DMS79 (cell line): ENCODE data around the gene COPZ2.
"Not testable (repeated sequence)": the region's sequence is repeated elsewhere in the genome, so short reads cannot be mapped to it uniquely, and the experiment has no call there.

ENCODE experiments used
- DNase-seq: peaks from one replicate; lab custom pipeline; 2025; lab: John Stamatoyannopoulos, UW

Gene COPZ2

DNA sequence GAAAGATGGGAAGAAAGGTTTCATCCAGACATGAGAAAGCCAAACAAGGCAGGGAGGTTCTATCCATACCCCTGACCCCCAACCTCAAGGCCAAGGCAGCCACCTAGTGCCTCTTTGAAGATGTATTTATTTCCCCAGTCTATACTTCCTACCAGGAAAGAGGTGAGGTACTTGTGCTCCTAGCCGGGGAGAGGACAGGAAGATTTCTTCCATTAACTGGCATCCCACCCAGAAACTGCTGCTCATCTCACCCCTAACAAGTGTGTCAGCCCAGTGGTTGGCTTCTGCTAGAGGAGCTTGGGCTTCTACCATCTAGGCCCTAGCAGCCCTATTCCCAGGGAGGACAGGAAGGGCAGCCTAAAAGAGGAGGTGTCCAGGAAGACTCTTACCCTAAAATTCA, 8.9 kb downstream of the COPZ2 start:
- DNase-seq: no peak

DNA sequence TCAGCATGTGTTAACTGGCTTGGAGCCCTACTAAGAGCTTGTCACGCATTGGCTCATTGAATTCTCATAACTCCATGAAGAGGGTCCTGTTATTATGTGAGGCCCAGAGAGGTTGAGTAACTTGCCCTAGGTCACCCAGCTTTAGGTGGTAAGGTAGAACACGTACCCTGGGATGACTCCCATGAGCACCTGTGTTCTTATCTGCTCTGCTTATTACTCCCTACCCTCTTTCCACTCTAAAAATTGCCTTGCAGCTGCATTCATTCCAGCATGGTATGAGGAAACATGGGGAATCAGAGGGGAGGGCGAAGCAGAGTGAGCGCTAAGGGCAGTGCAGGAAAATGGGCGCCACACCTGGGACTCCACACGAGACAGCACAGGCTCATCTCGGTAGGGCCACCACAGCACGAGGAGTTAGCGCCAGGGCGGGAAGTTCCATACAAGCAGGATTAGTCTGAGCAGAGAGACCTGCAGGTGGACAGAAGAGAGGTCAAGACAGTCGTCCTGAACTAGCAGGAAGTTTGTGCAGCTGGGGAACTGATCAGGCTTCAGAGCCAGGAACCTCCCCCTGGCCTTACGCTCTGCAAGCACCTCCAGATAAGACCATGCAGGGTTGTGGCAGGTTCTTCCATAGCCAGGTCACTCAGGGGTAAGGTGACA, 10.1 kb downstream of the COPZ2 start:
- no peak for DNase-seq

DNA sequence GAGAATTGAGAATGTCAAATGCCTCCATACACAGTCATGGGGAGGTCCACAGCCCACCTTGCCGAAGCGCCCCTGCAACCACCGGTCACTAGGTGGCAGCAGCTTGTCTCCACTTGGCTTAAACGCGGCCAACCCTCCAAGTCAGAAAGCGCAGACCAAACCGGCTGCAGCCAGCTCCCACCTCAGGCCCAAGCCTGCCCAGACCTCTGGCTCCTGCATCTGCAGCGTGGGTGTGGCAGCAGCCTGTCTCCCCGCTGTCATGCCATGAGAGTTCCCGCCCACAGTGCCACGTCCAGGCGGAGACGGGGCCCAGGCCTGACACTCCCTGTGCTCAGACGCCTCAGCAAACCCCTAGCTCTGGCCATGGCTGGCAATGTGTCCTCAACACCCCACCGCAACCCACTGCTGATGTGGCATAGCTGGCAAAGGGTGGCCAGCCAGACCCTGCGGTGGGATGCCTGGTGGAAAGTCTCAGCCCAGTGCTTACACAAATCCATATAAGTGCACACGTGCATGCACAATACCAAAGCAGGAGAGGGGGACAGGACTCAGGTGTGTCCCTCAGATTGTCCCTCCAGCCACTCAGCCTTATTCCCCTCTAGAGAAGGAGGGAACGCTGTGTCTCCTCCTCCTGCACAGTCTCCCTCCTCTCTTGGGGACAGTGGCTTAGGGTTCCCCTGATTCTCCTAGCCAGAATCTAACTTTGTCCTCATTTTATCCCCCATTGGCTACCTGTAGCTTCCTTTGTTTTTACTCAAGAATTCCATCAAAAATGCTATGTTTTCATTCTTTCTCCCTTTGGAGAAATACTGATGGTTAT, 10.9 kb downstream of the COPZ2 start:
- DNase-seq: peak; percentile 88

DNA sequence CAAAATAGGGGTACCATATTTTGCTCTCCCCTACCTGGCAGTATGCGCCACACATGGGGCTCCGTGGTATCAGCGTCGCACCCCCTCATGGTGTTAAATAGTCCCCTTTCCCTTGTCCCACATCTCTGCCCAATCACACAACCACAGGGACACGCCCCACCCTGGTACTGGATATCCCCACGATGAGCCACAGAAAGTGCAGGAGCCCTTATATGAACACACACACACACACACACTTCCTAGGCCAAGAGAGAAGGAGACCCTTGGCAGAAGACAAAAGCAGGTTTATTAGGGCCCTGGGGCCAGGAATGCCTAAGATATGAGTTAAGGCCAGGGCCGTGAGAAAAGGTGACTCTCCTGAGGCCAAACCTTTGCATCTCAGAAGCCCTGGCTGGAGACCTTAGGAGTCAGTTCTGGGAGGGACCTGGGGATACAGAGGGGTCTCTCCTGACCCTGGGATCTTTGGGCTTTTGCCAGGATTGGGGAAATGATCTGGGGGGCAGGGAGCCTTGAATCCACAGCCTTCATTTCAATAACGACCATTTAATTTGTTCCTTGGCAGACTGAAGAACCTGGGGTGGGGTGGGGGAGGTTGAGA, 11.6 kb downstream of the COPZ2 start:
- no peak for DNase-seq

DNA sequence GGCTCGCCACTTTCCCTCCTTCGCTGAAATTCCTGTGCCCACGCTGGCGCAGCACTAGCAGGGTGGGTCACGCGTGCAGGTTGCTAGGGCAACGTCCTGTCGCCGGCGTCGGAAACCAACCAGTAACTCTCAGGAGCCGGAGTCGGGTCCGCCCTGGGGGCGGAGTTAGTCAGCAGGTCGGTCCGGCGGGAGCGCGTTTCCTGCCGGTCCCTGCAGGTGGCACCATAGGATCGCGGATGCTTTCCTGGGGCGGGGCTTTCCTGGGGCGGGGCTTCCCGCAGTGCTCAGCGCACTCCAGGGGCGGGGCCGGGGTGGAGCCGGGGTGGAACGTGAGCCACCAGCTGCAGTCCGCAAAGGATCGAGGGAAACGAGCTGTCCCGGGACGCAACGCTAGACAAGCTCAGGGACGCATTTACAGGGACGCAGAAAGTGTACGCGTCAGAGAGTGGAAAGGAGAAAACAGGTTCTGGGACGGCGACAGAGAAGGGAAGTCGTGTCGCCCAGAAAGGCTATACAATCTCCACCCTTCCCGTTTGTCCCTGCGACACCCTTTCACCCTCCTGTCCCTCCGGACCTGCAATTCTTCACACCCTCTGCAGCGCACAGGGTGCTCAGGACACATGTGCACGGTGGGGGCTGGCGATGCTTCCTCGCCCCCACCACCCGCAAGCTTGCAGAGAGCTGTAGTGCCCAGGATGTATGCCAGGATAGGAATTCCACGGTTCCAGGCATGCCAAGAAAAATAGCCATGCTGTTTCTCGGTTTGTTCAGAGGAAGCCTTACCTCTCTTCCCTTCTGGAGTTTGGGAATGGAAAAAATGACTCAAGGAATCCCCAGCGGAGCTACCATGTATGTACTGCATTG, 12.3 kb downstream of the COPZ2 start:
- DNase-seq: peak; percentile 86

DNA sequence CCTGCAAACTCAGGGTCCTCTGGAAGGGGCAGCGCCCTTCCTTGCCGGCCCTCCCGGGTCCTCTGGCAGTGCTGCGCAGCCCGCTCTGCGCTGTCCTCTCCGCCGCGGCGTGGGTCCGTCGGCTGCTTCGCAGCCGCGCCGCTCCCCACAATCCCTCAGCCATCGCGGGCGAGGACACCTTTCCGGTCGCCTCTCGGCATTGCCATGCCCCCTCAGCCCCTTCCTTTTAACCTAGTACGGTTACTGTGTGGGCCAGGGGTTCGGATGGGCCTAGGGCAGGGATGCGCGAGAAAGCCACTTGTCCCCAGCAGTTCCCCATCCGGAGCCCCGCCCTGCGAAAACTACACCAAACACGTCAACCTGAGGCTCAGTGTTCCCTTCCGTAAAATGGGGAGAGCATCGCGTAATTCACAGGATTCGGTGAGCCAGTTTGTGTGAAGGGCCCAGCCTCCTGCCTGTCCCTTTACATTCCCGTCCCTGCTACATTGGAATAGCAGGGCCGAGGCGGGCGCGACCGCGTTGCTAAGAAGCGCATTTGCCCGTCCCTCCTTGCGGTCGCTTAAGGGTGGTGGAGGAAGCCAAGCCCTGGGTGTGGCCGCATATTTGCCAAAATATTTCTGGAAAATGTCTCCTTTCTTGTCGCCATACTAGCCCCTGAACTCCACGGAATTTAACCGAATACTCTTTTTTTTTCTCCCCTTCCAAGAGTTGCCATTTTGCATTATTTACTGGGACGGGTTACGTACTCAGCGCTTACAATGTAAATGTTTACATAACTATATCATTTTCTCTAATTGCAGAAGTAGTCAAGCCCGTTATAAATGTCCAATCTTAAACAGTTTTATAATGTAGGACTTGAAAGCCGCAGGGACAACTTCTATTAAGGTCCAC, 13.2 kb downstream of the COPZ2 start:
- DNase-seq: no peak

DNA sequence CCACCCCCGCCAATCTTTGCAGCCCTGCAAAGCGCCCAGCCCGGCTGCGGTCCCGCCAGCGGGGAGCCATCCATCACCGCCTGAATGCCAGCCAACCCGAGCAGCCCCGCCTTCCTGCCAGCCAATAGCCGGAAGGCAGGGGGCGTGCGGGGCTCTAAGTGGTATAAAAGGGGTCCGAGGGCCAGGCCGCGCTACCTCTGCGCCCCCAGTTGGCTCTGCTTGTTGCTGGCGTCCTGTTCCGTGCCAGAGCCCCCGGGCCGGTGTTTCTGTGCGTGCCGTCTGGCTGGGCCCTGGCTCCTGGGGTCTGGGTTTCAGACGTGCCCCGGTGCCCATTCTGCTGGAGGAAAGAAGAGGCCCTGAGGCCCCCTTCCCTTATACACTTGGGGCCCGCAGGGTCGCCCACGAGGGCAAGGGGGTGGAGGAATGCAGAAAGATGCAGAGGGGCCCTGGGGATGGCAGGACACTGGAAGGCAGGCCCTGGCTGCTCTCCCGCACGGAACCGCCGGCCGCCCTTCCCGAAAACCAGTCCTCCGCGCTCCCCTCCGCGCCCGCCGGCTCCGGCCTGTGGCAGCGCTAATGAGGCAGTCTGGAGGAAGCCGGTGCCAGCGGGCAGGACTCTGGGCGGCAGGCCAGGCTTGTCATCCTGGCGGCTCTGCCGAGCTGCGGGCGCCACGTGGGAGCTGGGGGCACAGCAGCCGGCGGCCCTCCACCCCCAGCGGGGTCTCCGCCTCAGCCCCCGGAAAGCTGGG, 14.0 kb downstream of the COPZ2 start:
- DNase-seq: peak; percentile 48

DNA sequence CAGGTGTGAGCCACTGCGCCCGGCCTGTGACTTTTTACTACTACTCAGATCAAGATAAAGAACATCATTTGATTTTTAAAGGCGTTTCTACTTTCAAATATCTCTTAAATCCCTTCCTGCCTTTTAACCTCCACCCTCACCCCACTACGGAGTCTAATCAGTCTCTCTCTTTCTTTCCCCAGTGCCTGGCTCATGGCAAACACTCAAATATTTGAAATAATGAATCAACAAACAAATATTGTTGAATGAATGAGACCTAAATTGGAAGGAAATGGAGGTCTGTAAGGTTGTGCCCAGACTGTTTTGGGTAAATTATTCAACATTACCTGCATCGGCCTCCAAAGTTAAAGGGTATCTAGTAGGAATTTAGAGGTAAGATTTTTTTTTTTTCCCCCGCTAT, 14.7 kb downstream of the COPZ2 start:
- no peak for DNase-seq

DNA sequence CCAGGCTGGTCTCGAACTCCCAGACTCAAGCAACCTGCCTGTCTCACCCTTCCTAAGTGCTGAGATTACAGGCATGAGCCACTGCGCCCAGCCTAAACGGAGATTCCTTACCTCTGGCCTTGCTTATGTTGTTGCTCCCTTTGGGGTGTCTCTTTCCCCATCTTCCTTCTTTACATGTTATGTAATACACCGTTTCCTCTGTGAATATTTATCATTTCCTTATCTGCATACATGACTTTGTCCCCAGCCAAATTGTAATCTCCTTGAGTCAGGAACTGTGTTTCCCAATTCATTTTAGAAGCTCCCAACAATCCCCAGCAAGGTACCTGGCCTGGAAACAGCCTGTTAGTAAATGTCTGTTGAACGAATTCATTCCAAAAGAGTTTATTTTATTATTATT, 15.7 kb downstream of the COPZ2 start:
- DNase-seq: no peak

DNA sequence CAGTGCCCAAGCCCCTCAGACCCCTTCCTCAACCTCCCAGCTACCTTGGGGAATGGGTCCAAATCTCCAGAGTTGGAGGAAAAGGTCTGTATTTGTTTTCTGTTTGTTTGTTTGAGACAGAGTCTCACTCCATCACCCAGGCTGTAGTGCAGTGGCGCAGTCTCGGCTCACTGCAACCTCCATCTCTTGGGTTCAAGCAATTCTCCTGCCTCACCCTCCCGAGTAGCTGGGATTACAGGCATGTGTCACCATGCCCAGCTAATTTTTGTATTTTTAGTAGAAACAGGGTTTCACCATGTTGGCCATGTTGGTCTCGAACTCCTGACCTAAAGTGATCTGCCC, 19.8 kb downstream of the COPZ2 start:
- not testable (repeated sequence) for DNase-seq

DNA sequence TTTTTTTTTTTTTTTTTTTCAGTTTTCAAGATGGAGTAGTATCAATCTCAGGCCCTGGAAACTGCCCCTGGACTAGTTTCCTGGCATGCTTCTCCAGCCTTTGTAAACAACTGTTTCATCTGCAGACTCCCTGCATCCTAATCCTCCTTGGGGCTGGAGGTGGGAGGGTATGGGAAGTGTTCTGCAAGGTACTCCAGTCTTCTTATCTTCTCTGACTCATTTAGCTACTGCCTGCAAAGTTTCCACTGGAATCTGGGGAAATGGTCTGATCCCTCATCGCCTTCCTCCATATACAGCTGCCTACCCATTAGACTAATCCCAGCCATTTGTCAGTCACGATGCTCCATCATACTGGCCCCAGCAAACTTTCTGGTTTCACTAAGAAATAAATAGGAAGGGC, 21.5 kb downstream of the COPZ2 start:
- no peak for DNase-seq

DNA sequence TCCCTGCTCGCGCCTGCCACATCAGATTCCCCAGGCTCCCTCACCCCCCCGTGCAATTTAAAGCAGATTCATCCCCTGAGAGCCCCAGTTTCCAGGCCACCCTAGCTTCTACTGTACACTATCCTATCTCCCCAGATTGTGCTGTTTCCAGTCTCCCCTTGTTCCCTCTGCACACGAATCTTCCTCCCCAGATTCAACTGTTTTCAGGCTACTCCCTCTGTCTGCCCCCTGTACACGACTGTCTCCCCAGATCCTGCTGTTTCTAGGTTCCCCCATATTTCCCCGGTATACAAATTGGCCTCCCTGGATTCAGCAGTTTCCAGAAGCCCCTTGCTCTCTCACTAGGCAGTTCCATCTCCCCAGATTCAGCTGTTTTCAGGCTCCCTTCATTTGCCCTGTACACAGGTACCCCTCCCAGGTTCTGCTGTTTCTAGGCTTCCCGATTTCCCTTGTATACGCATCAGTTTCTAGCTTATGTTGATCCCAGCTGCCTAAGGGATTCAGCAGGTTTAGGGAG, 22.9 kb downstream of the COPZ2 start:
- no peak for DNase-seq

DNA sequence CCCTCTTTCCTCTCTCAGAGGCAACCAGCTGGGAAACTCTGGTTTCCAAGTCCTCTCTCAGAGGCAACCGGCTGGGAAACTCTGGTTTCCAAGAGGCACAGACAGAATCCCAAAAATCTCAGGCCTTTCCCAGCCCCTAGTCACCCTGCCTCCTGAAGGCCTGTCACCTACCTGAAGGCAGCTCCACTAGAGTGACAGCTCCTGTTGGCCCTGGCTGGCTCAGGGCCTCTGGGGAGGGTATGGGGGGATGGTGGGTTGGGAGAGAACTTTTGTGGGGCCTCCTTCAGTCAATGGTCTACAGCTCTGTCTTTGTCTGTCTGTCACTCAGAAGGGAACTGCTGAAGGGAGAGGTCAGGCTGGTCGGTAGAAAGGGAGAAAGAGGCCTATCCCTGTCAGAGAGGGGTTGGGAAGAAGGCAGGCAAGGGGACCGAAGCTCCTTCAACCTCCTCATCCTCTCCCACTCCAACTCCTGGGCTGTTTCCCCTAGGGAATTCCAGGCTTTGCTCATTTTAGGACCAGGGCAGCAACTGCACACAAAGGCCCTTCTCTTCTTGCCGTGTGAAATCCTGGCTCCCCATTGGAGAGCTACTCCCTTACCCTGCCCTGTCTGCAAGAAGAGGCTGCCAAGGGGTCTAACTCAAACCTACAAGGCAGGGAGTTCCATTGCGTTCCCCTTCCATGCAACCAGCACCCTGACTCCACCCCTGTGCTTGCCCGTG, 23.6 kb downstream of the COPZ2 start:
- no peak for DNase-seq

DNA sequence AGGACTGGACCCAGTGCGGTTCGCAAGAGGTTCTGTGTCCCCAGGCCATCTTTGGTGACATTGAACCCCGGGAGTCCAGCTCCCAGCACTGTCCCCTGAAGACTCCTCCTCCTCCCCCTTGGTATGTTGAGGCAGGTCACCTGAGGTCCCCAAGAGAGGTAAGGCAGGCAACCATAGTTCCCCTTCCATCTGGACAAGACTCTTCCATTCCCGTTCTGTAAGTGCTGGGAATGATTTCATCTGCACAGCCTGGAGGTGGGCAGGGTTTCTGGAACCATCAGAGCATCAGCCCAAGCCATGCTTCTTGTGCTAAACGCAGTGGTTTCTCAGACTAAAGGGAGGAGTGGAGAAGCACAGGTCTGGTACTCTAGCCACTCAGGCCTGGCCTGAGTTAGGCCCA, 24.9 kb downstream of the COPZ2 start:
- DNase-seq: no peak

DNA sequence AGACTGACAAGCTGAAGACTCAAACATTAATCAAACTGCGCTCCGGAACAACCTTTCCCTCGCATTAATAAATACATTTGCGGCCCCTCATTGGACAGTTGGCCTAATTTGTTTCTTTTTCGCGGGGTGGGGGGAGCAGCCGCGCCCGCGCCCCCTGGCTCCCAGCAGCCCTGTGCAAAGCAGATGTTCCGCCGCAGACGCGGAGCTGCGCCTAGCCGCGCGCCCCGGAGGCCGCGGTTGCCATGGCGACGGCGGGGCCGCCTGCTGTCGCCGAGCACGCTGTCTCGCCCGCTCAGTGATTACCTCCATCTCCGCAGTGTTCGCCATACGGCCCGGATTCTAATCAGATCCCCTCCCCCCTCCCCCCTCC, 25.5 kb downstream of the COPZ2 start:
- DNase-seq: peak; percentile 74

DNA sequence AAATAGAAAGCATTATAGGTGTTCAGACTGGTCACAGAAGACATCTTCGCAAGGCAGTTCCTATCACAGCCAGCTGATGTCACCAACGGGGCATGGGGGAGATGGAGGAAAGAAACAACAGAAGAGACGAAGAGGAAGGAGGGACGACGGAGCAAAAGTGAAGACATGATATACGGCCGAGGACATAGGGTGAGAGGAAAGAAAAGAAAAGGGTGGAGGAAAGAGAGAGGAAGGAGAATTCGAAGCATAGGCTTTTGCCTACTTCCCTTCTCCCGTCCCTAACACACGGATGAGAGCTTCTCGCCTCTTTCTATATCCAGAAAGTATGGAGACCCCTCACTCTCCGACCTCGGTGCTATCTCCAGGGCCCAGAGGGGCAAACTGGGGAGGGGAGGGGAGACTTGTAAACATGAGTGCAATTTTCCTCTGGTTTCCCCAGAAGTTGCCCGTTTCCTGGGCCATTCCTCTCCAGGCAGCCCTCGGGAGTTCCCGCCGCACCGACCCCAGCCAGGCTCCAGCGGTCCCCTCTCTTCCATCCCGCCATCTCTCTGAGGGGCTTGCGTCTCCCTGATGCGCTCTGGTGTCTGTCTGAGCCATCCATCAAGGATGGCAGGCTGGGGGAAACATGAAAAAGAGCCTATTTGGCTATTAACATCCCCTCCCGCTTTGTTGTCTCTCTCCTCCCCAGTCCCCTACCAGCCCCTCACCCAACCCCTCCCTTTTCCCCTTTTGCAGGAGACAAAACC, 26.0 kb downstream of the COPZ2 start:
- DNase-seq: peak; percentile 38

DNA sequence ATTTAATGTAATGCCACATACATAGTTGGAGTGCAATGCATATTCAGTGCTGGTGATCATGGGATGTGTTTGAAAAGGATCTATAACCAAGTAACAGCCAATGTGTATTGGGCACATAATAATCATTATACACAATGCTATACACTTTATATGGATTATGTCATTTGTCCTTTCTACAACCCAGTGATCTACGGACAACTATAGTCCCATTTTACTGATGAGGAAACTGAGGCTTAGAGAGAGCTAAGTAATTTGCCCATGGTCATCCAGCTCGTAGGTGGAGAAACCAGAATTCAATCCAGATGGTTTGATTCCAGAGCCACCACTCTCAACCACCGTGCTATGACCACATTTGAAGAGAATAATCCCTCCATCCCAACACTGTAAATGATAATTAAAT, 27.4 kb downstream of the COPZ2 start:
- no peak for DNase-seq

DNA sequence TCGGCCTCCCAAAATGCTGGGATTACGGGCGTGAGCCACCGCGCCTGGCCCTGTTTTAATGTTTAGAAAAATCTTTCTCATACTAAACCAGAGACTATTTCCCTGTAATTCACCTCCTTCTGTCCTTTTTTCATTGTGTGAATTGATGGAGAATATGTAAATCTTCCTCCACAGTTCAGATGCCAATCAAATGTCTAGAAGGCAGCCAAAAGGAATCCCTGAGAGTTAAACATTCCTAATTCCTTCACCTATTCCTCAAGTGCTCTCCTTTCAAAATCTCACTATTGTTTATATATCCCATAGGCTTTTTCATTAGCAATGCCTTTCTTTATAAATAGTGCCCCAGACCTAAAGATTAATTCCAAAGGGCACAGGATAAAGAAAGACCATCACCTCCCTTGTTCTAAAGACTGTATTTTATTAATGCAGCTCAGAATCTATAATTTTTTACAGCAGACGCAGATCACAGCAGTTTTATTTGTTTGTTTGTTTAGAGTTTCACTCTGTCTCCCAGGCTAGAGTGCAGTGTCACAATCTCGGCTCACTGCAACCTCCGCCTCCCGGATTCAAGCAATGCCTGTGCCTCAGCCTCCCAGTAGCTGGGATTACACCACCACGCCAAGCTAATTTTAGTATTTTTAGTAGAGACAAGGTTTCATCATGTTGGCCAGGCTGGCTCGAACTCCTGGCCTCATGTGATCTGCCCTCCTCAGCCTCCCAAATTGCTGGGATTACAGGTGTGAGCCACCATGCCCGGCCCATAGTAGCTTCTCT, 30.5 kb downstream of the COPZ2 start:
- no peak for DNase-seq
